HepG2 (cell line): ENCODE measurements around the gene PUDP.

ENCODE experiments used
- CEBPB ChIP-seq: IDR thresholded peaks from 2 replicates; pipeline ENCODE4 v1.6.1; 2011; ENCODE audit warnings: low read depth, low read length, improper control_type of control experiment, borderline replicate concordance
- MAZ ChIP-seq, 2 experiments: sonication (generic) in 1 of 2; formaldehyde crosslinking in 1 of 2; IDR thresholded peaks; 2 replicates each; pipeline versions ENCODE4 v1.5.0 to v1.6.1; 2012 to 2020; ENCODE audit warnings: low read depth in 2 of 2, mild to moderate bottlenecking in 2 of 2, borderline replicate concordance in 1 of 2, improper control_type of control experiment in 1 of 2, low read length in 1 of 2, missing genetic modification reagents in 1 of 2, moderate library complexity in 1 of 2
- NR2F2 ChIP-seq: IDR thresholded peaks from 2 replicates; pipeline ENCODE4 v1.6.1; 2012; ENCODE audit warnings: low read depth, inconsistent platforms, borderline replicate concordance
- POLR2A ChIP-seq, 2 experiments: IDR thresholded peaks; 2 replicates each; pipeline ENCODE4 v1.6.1; 2011; ENCODE audit warnings: low read depth in 2 of 2, low read length in 2 of 2, mild to moderate bottlenecking in 1 of 2, moderate library complexity in 1 of 2; ENCODE audit not compliant: insufficient read depth in 1 of 2
- TCF7L2 ChIP-seq: IDR thresholded peaks from 2 replicates; pipeline ENCODE4 v1.6.1; 2011; ENCODE audit warnings: mild to moderate bottlenecking, low read depth, low read length, moderate library complexity
- ZC3H13 ChIP-seq: sonication (generic); formaldehyde crosslinking; IDR thresholded peaks from 2 replicates; pipeline ENCODE4 v1.8.1; 2023; ENCODE audit warnings: mild to moderate bottlenecking, missing genetic modification reagents, moderate library complexity
- ZNF703 ChIP-seq: sonication (generic); formaldehyde crosslinking; IDR thresholded peaks from 2 replicates; pipeline ENCODE4 v1.5.1; 2020; ENCODE audit warnings: missing genetic modification reagents, mild to moderate bottlenecking, moderate library complexity, borderline replicate concordance
- TF ChIP-seq, protein P1 (sequence below): sonication (generic); formaldehyde crosslinking; IDR thresholded peaks from 2 replicates; pipeline ENCODE4 v1.4.0; 2020; ENCODE audit warnings: missing genetic modification reagents
- TF ChIP-seq, protein P2 (sequence below): fragments of 450-650 bp; IDR thresholded peaks from 2 replicates; pipeline ENCODE4 v1.6.1; 2016
- TF ChIP-seq, protein P3 (sequence below), 2 experiments: IDR thresholded peaks; 2 replicates each; pipeline ENCODE4 v1.6.1; 2011 to 2012; ENCODE audit warnings: low read length in 2 of 2, borderline replicate concordance in 1 of 2, low read depth in 1 of 2, mild to moderate bottlenecking in 1 of 2, moderate library complexity in 1 of 2
- TF ChIP-seq, protein P4 (sequence below): sonication (generic); formaldehyde crosslinking; IDR thresholded peaks from 2 replicates; pipeline ENCODE4 v1.5.0; 2020; ENCODE audit warnings: mild to moderate bottlenecking, missing genetic modification reagents, moderate library complexity

DNA sequence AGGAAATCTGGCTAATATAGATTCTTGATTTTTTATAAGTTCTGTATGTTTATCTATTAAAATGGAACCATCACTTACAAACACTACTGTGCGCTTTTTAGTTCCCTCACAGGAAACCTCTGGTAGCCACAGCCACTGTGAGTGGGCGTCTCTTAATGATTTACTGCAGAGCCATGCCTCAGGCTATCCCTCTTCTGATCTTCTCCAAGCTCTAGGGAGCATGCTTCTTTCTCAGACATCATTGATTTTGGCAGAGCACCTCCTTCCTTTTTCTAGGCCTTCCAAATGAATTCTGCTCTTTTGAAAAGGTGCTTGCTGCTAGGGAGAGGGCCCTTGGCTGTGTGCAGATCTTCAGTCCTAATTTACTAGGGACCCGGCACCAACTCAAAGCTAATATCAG lies 61.6 kb downstream of the PUDP start:
- TF ChIP-seq CEBPB (no peak), POLR2A (IDR thresholded peaks at IDR 0.05; ENCODE audit: insufficient read depth in 1 of 2, low read depth in 2 of 2, low read length in 2 of 2) (no peak), TCF7L2 (no peak), ZNF703 (CRISPR knock-in tag) (no peak), ZC3H13 (CRISPR knock-in tag) (no peak), NR2F2 (no peak), MAZ (IDR thresholded peaks at IDR 0.05; ENCODE audit: borderline replicate concordance, low read depth, low read length) (no peak), MAZ (CRISPR knock-in tag; IDR thresholded peaks at IDR 0.05; ENCODE audit: low read depth) (no peak)
- TF ChIP-seq, protein P1, sequence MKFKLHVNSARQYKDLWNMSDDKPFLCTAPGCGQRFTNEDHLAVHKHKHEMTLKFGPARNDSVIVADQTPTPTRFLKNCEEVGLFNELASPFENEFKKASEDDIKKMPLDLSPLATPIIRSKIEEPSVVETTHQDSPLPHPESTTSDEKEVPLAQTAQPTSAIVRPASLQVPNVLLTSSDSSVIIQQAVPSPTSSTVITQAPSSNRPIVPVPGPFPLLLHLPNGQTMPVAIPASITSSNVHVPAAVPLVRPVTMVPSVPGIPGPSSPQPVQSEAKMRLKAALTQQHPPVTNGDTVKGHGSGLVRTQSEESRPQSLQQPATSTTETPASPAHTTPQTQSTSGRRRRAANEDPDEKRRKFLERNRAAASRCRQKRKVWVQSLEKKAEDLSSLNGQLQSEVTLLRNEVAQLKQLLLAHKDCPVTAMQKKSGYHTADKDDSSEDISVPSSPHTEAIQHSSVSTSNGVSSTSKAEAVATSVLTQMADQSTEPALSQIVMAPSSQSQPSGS (CRISPR knock-in tag): no peak
- TF ChIP-seq, protein P2, sequence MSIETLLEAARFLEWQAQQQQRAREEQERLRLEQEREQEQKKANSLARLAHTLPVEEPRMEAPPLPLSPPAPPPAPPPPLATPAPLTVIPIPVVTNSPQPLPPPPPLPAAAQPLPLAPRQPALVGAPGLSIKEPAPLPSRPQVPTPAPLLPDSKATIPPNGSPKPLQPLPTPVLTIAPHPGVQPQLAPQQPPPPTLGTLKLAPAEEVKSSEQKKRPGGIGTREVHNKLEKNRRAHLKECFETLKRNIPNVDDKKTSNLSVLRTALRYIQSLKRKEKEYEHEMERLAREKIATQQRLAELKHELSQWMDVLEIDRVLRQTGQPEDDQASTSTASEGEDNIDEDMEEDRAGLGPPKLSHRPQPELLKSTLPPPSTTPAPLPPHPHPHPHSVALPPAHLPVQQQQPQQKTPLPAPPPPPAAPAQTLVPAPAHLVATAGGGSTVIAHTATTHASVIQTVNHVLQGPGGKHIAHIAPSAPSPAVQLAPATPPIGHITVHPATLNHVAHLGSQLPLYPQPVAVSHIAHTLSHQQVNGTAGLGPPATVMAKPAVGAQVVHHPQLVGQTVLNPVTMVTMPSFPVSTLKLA: no peak
- TF ChIP-seq, protein P3, sequence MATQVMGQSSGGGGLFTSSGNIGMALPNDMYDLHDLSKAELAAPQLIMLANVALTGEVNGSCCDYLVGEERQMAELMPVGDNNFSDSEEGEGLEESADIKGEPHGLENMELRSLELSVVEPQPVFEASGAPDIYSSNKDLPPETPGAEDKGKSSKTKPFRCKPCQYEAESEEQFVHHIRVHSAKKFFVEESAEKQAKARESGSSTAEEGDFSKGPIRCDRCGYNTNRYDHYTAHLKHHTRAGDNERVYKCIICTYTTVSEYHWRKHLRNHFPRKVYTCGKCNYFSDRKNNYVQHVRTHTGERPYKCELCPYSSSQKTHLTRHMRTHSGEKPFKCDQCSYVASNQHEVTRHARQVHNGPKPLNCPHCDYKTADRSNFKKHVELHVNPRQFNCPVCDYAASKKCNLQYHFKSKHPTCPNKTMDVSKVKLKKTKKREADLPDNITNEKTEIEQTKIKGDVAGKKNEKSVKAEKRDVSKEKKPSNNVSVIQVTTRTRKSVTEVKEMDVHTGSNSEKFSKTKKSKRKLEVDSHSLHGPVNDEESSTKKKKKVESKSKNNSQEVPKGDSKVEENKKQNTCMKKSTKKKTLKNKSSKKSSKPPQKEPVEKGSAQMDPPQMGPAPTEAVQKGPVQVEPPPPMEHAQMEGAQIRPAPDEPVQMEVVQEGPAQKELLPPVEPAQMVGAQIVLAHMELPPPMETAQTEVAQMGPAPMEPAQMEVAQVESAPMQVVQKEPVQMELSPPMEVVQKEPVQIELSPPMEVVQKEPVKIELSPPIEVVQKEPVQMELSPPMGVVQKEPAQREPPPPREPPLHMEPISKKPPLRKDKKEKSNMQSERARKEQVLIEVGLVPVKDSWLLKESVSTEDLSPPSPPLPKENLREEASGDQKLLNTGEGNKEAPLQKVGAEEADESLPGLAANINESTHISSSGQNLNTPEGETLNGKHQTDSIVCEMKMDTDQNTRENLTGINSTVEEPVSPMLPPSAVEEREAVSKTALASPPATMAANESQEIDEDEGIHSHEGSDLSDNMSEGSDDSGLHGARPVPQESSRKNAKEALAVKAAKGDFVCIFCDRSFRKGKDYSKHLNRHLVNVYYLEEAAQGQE (IDR thresholded peaks at IDR 0.05; ENCODE audit: borderline replicate concordance in 1 of 2, low read depth in 1 of 2, low read length in 2 of 2): no peak
- TF ChIP-seq, protein P4, sequence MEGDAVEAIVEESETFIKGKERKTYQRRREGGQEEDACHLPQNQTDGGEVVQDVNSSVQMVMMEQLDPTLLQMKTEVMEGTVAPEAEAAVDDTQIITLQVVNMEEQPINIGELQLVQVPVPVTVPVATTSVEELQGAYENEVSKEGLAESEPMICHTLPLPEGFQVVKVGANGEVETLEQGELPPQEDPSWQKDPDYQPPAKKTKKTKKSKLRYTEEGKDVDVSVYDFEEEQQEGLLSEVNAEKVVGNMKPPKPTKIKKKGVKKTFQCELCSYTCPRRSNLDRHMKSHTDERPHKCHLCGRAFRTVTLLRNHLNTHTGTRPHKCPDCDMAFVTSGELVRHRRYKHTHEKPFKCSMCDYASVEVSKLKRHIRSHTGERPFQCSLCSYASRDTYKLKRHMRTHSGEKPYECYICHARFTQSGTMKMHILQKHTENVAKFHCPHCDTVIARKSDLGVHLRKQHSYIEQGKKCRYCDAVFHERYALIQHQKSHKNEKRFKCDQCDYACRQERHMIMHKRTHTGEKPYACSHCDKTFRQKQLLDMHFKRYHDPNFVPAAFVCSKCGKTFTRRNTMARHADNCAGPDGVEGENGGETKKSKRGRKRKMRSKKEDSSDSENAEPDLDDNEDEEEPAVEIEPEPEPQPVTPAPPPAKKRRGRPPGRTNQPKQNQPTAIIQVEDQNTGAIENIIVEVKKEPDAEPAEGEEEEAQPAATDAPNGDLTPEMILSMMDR (CRISPR knock-in tag): no peak
